Astrocyte of the spinal cord (primary cell): ENCODE data around the gene VPS35L.

Source experiments
- DNase-seq: peaks from one replicate; pipeline ENCODE4 v3.0.0; 2011; ENCODE audit warnings: low read depth, low spot score
- H3K4me3 ChIP-seq: 2 replicates; pipeline ENCODE4 v1.5.1; 2011; ENCODE audit warnings: low read depth, mild to moderate bottlenecking, low read length, moderate library complexity
- CTCF ChIP-seq: IDR thresholded peaks from 2 replicates; pipeline ENCODE4 v1.5.1; 2012; ENCODE audit warnings: low read depth, mild to moderate bottlenecking, low read length, inconsistent platforms
- in situ Hi-C: cut with HindIII; loops from 2 replicates; pipeline ENCODE4 v1.10.0; 2017; ENCODE audit warnings: low sequenced_read_pairs

The VPS35L gene

GRCh38 chr16:19573997-19574396 is 18.5 kb downstream of the VPS35L start:
- no peak for DNase-seq
- no peak overlapping the region for H3K4me3 ChIP-seq
- in situ Hi-C loops = no loop called here
- no peak for TF ChIP-seq CTCF

DNA sequence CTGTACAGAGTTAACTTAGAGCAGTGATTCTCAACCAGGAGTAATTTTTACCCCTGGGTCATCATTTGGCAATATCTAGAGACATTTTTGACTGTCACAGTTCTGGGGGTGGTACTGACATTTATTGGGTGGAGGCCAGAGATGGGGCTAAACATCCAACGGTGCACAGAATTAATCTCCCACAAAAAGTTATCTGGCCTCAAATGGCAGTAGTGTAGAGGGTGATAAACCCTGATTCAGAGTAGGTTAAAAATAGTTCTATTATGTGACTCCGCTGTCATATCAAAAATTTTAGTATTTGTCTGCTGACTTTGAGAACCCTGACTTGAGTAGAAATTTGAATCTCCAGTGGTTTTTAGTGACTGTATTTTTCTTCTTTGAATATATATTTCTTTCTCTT is 19.1 kb downstream of the VPS35L start:
- in situ Hi-C loops = no loop called here
- no peak for DNase-seq

DNA sequence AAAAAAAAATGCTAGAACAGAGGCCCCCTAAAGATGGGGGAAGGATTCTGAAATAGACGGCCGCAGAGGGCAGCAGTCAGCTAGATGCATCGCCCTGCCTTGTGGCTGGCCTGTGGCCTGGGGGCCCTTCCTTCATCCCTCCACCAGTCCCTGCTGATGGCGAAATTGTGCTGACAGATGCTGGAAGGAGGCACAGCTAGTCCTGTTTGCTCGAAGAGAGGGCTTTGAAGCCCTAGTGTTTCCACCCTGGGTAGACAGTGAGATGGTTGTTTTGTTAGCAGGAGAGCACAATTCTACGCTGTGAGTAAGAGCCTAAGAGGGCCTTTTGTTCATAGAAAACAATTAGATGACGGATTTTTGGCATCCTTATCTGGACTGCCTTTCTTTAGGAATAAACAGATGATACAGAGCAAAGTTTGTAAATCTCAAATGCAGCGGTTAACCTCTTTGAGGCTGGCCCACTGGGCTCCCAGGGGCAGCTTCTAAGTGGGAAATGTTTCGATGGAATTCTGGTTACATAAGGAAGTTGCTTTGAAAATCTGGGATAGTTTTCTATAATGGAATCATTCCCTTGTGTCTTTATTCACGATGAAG is 23.0 kb downstream of the VPS35L start:
- H3K4me3 ChIP-seq = no peak overlapping the region
- in situ Hi-C loops = no loop called here
- DNase-seq = peak; percentile 58
- TF ChIP-seq CTCF = no peak

More for the DNA sequence above, 19.1 kb downstream of the VPS35L start:
- no peak for TF ChIP-seq CTCF
- H3K4me3 ChIP-seq = no peak overlapping the region

GRCh38 chr16:19582050-19582831 is 26.7 kb downstream of the VPS35L start:
- peak; percentile 18 for DNase-seq
- in situ Hi-C loops = no loop called here
- TF ChIP-seq CTCF = no peak
- H3K4me3 ChIP-seq = no peak overlapping the region

DNA sequence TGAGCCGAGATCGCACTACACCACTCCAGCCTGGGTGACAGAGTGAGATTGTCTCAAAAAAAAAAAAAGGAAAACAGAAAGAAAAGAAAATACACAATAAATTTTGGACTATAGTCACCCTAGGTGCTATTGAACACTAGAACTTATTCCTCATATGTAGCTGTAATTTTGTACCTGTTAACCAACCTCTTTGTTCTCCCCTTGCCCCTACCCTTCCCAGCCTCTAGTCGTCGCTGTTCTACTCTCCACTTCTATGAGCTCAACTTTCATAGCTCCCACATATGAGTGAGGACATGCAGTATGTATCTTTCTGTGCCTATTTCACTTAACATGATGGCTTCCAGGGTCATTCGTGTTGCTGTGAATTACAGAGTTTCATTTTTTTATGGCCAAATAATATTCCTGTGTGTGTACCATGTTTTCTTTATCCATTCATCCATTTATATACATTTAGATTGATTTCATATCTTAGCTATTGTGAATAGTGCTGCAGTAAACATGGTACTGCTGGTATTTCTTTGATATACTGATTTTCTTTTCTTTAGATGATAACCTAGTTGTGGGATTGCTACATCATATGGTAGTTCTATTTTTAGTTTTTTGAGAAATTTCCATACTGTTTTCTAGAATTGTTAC is 28.3 kb downstream of the VPS35L start:
- peak; percentile 98 for TF ChIP-seq CTCF
- in situ Hi-C loops = no loop called here
- DNase-seq = peak; percentile 55
- no peak overlapping the region for H3K4me3 ChIP-seq

DNA sequence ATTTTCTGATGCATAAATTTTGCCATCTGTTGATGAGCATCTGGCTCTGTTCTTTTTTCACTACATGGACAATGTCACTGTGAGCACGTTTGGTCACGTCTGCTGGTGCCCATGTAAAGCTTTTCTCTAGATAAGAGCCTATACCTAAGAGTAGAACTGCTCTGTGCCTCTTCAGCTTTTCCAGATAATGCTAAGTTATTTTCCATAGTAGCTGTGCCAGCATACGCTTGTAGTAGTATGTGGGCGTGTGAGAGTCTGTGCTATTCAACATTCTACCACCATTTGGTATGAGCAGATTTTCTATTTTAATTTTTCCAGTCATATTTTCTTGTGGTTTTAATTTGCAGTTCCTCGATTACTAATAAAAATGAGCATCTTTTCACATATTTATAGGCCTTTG is 33.2 kb downstream of the VPS35L start:
- no peak overlapping the region for H3K4me3 ChIP-seq
- no peak for DNase-seq
- in situ Hi-C loops = no loop called here
- TF ChIP-seq CTCF = no peak
